Measurements from ENCODE around the gene ABAT. TPM values are rescaled to one million over a fixed set of nuclear protein-coding genes. Genes with fewer than 3 reads are reported as not detected.

ABAT gene
- total and polyA plus RNA-seq, 2 of the 8 experiments (the other 6 are each of a cell fraction or from before 2014, with no cell fraction given): 6.4 to 8.4 TPM

DNA sequence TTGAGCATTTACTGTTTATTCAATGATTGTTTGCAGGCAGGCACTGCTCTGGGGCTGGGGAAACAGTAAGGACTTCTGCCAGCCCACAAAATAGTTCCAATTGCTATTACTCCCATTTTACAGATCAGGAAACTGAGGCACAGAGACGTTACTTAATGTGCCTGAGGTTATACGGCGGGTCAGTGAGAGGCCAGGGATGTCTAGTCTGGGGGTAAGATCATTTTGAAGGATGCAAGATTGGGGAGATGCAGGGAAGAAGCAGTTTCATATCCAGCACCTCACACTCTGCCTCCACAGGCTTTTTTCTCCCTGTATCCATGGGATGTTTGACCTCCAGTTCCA lies 46.5 kb downstream of the ABAT start (continued):
- TF ChIP-seq CHD7 (IDR thresholded peaks at IDR 0.05; ENCODE audit: insufficient replicate concordance, low read length): no peak
